ENCODE data around the gene DPT.

The DPT gene

GRCh38 chr1:168734946-168735345 is 5.9 kb upstream of the DPT start:
- DNase-seq = no peak

- no peak for DNase-seq
These were observed 5.3 kb upstream of the DPT start for GRCh38 chr1:168734271-168734670.

- DNase-seq = no peak
These were observed 4.2 kb upstream of the DPT start for GRCh38 chr1:168733241-168733640.

- no peak for DNase-seq
These were observed 3.7 kb upstream of the DPT start for GRCh38 chr1:168732736-168733135.

GRCh38 chr1:168731244-168731953 is 2.4 kb upstream of the DPT start:
- no peak for DNase-seq

- no peak for DNase-seq
These were observed 398 bp upstream of the DPT start for GRCh38 chr1:168729405-168729802.

GRCh38 chr1:168726719-168727118 is 2.3 kb downstream of the DPT start:
- DNase-seq = no peak

GRCh38 chr1:168726281-168726680 is 2.7 kb downstream of the DPT start:
- DNase-seq = no peak

- DNase-seq = no peak
These were observed 3.2 kb downstream of the DPT start for GRCh38 chr1:168725831-168726230.

- no peak for DNase-seq
These were observed 3.9 kb downstream of the DPT start for GRCh38 chr1:168725060-168725459.

- DNase-seq = no peak
These were observed 6.0 kb downstream of the DPT start for GRCh38 chr1:168723000-168723399.

GRCh38 chr1:168720839-168721238 is 8.2 kb downstream of the DPT start:
- DNase-seq = no peak

GRCh38 chr1:168719306-168720111 is 9.5 kb downstream of the DPT start:
- no peak for DNase-seq

- no peak for DNase-seq
These were observed 10.8 kb downstream of the DPT start for GRCh38 chr1:168717906-168718891.

GRCh38 chr1:168714012-168714411 is 15.0 kb downstream of the DPT start:
- no peak for DNase-seq

GRCh38 chr1:168709405-168710363 is 19.3 kb downstream of the DPT start:
- no peak for DNase-seq

- no peak for DNase-seq
These were observed 20.2 kb downstream of the DPT start for GRCh38 chr1:168708698-168709404.

GRCh38 chr1:168706391-168706992 is 22.5 kb downstream of the DPT start:
- DNase-seq = no peak

GRCh38 chr1:168700575-168701268 is 28.3 kb downstream of the DPT start:
- DNase-seq = no peak

- no peak for DNase-seq
These were observed 30.6 kb downstream of the DPT start for GRCh38 chr1:168698453-168698852.
